H1 (cell line): ENCODE results near the gene RNPS1. TPM values are rescaled to one million over a fixed set of nuclear protein-coding genes. Genes with fewer than 3 reads are reported as not detected.
A peak's percentile ranks its signal among the peaks of the same experiment; 100 is the strongest.

Experiments
- CTCF ChIA-PET: fragments of 300-600 bp; sonication (Branson Sonifier 250); formaldehyde crosslinking; loops from one replicate; lab custom pipeline; 2021; ENCODE audit not compliant: partially characterized antibody; lab: Charles Lee
- POLR2A ChIA-PET: fragments of 300-600 bp; sonication (Branson Sonifier 250); formaldehyde crosslinking; loops from one replicate; lab custom pipeline; 2021; ENCODE audit warnings: inconsistent platforms; ENCODE audit not compliant: partially characterized antibody; lab: Charles Lee
- DNase-seq, 2 experiments: peaks; one replicate each; pipeline versions ENCODE4 v3.0.0 to v3.0.0-alpha.2; 2010 to 2022; ENCODE audit warnings: low spot score in 2 of 2, low read depth in 1 of 2, mixed read lengths in 1 of 2
- FAIRE-seq: peaks from 2 replicates; lab custom pipeline; 2011; peaks lifted over from hg19 to GRCh38; lab: Jason Lieb, UNC
- H2AFZ ChIP-seq: 2 replicates; pipeline ENCODE4 v1.8.1; 2012; ENCODE audit warnings: low read length, inconsistent platforms
- H2AK5ac ChIP-seq: 2 replicates; pipeline ENCODE4 v1.6.1; 2013; ENCODE audit warnings: low read depth, low read length
- H2BK120ac ChIP-seq: replicated peaks from 2 replicates; pipeline ENCODE3; 2013; ENCODE audit warnings: low read depth, low read length, inconsistent platforms
- H2BK12ac ChIP-seq: 2 replicates; pipeline ENCODE4 v1.6.1; 2013; ENCODE audit warnings: low read depth, low read length
- H2BK15ac ChIP-seq: 2 replicates; pipeline ENCODE4 v1.6.1; 2013; ENCODE audit warnings: low read length
- H2BK20ac ChIP-seq: 2 replicates; pipeline ENCODE4 v1.6.1; 2013; ENCODE audit warnings: low read length
- H2BK5ac ChIP-seq: 2 replicates; pipeline ENCODE4 v1.6.1; 2013; ENCODE audit warnings: low read depth, low read length
- H3K14ac ChIP-seq: 2 replicates; pipeline ENCODE4 v1.6.1; 2013; ENCODE audit warnings: inconsistent platforms; ENCODE audit not compliant: insufficient read length
- H3K18ac ChIP-seq: 2 replicates; pipeline ENCODE4 v1.6.1; 2013; ENCODE audit warnings: low read length; ENCODE audit errors: extremely low read depth
- H3K23ac ChIP-seq: 2 replicates; pipeline ENCODE4 v1.6.1; 2013; ENCODE audit warnings: inconsistent platforms; ENCODE audit not compliant: insufficient read length
- H3K23me2 ChIP-seq: 2 replicates; pipeline ENCODE4 v1.6.1; 2013; ENCODE audit warnings: low read depth, low read length
- H3K27ac ChIP-seq: 2 replicates; pipeline ENCODE4 v1.6.1; 2011; ENCODE audit warnings: low read depth, low read length, inconsistent platforms
- H3K27me3 ChIP-seq, 4 experiments: replicated peaks in 1 of 4; 1 replicate in 1 of 4; 2 replicates in 3 of 4; pipeline versions ENCODE4 v1.6.1 to v1.8.1; 2011 to 2013; ENCODE audit warnings: low read length in 3 of 4, mild to moderate bottlenecking in 3 of 4, inconsistent platforms in 2 of 4, mixed read lengths in 2 of 4, moderate library complexity in 1 of 4; ENCODE audit not compliant: control insufficient read depth in 3 of 4, insufficient read depth in 3 of 4; ENCODE audit errors: extremely low read depth in 1 of 4
- H3K36me3 ChIP-seq, 4 experiments: 2 replicates each; pipeline versions ENCODE4 v1.6.1 to v1.8.1; 2011 to 2013; ENCODE audit warnings: mild to moderate bottlenecking in 4 of 4, low read length in 3 of 4, moderate library complexity in 2 of 4, control low read depth in 1 of 4, inconsistent platforms in 1 of 4; ENCODE audit not compliant: insufficient read depth in 4 of 4, control insufficient read depth in 2 of 4
- H3K4ac ChIP-seq: replicated peaks from 2 replicates; pipeline ENCODE3; 2013; ENCODE audit warnings: low read length, low read depth, mixed read lengths, inconsistent platforms; ENCODE audit not compliant: insufficient read length
- H3K4me1 ChIP-seq, 4 experiments: replicated peaks in 1 of 4; 1 replicate in 1 of 4; 2 replicates in 3 of 4; pipeline versions ENCODE4 v1.6.1 to v1.8.1; 2011 to 2013; ENCODE audit warnings: low read length in 3 of 4, inconsistent platforms in 2 of 4, mixed read lengths in 1 of 4; ENCODE audit not compliant: insufficient read depth in 4 of 4, control insufficient read depth in 3 of 4
- H3K4me2 ChIP-seq, 2 experiments: 2 replicates each; pipeline versions ENCODE4 v1.6.1 to v1.8.1; 2011 to 2013; ENCODE audit warnings: low read depth in 2 of 2, low read length in 2 of 2, control low read depth in 1 of 2, inconsistent platforms in 1 of 2, mild to moderate bottlenecking in 1 of 2; ENCODE audit not compliant: insufficient read depth in 1 of 2
- H3K4me3 ChIP-seq, 4 experiments: fragments of 200-600, 300-600 bp in 1 of 4; sonication (generic), shearing (Covaris generic), sonication (Bioruptor Twin) in 1 of 4; 2 replicates each; pipeline versions ENCODE4 v1.5.1 to v1.8.1; 2011 to 2016; ENCODE audit warnings: low read length in 4 of 4, low read depth in 3 of 4, control low read depth in 2 of 4, inconsistent platforms in 2 of 4, mild to moderate bottlenecking in 2 of 4, mixed read lengths in 1 of 4, moderate library complexity in 1 of 4; ENCODE audit not compliant: insufficient read depth in 2 of 4; ENCODE audit errors: extremely low read depth in 1 of 4
- H3K56ac ChIP-seq: replicated peaks from 2 replicates; pipeline ENCODE3; 2013; ENCODE audit warnings: low read depth, mild to moderate bottlenecking, mixed read lengths, low read length, inconsistent platforms; ENCODE audit not compliant: insufficient read length
- H3K79me1 ChIP-seq: 2 replicates; pipeline ENCODE4 v1.6.1; 2013; ENCODE audit warnings: low read depth, low read length, control low read depth
- H3K79me2 ChIP-seq, 2 experiments: 2 replicates each; pipeline versions ENCODE4 v1.6.1 to v1.8.1; 2012 to 2013; ENCODE audit warnings: low read length in 2 of 2, mild to moderate bottlenecking in 2 of 2, inconsistent platforms in 1 of 2; ENCODE audit not compliant: insufficient read depth in 2 of 2, control insufficient read depth in 1 of 2
- H3K9ac ChIP-seq, 4 experiments: replicated peaks in 1 of 4; 1 replicate in 1 of 4; 2 replicates in 3 of 4; pipeline versions ENCODE4 v1.6.1 to v1.8.1; 2011 to 2013; ENCODE audit warnings: low read depth in 3 of 4, low read length in 3 of 4, control low read depth in 2 of 4, mild to moderate bottlenecking in 2 of 4, moderate library complexity in 2 of 4, inconsistent platforms in 1 of 4; ENCODE audit errors: extremely low read depth in 1 of 4
- H3K9me3 ChIP-seq, 2 experiments: 2 replicates each; pipeline versions ENCODE4 v1.6.1 to v1.8.1; 2012 to 2013; ENCODE audit warnings: mild to moderate bottlenecking in 2 of 2, moderate library complexity in 2 of 2, control low read depth in 1 of 2, inconsistent platforms in 1 of 2, low read depth in 1 of 2, low read length in 1 of 2, mixed read lengths in 1 of 2; ENCODE audit not compliant: insufficient read depth in 2 of 2
- H4K20me1 ChIP-seq, 2 experiments: replicated peaks in 1 of 2; 2 replicates each; pipeline versions ENCODE3 to v1.8.1; 2011 to 2013; ENCODE audit warnings: inconsistent platforms in 2 of 2, low read length in 2 of 2, mild to moderate bottlenecking in 1 of 2; ENCODE audit not compliant: insufficient read depth in 2 of 2, control insufficient read depth in 1 of 2
- H4K5ac ChIP-seq: 2 replicates; pipeline ENCODE4 v1.6.1; 2013; ENCODE audit warnings: low read length, low read depth, mixed read lengths, inconsistent platforms; ENCODE audit not compliant: insufficient read length
- H4K8ac ChIP-seq: 2 replicates; pipeline ENCODE4 v1.8.0; 2013; ENCODE audit warnings: mild to moderate bottlenecking, moderate library complexity, low read length, inconsistent platforms; ENCODE audit not compliant: insufficient read depth; ENCODE audit errors: extremely low read depth
- H4K91ac ChIP-seq: replicated peaks from 2 replicates; pipeline ENCODE3; 2013; ENCODE audit warnings: low read length, mixed read lengths, inconsistent platforms; ENCODE audit not compliant: insufficient read length
- CTBP2 ChIP-seq: IDR thresholded peaks from 2 replicates; pipeline ENCODE4 v1.7.0; 2011; ENCODE audit warnings: borderline replicate concordance, mild to moderate bottlenecking, moderate library complexity, mixed read lengths, low read length; ENCODE audit not compliant: insufficient read depth, insufficient read length
- FOSL1 ChIP-seq: IDR thresholded peaks from 2 replicates; pipeline ENCODE4 v1.6.1; 2011; ENCODE audit warnings: mild to moderate bottlenecking, low read depth, low read length, moderate library complexity; ENCODE audit not compliant: insufficient read depth
- JUND ChIP-seq: IDR thresholded peaks from 2 replicates; pipeline ENCODE4 v1.6.1; 2011; ENCODE audit warnings: mild to moderate bottlenecking, improper control_type of control experiment, low read length
- RAD21 ChIP-seq, 2 experiments: IDR thresholded peaks in 1 of 2; conservative IDR thresholded peaks in 1 of 2; 2 replicates each; pipeline ENCODE4 v1.6.1; 2011; ENCODE audit warnings: low read depth in 2 of 2, low read length in 2 of 2, improper control_type of control experiment in 1 of 2, inconsistent platforms in 1 of 2, mild to moderate bottlenecking in 1 of 2, moderate library complexity in 1 of 2
- SAP30 ChIP-seq: fragments of 300-600 bp; sonication (generic); IDR thresholded peaks from 2 replicates; pipeline ENCODE4 v1.7.1; 2012; ENCODE audit warnings: low read length, moderate library complexity, mild to moderate bottlenecking, inconsistent platforms; ENCODE audit not compliant: insufficient read depth, insufficient replicate concordance
- SIN3A ChIP-seq, 2 experiments: IDR thresholded peaks in 1 of 2; conservative IDR thresholded peaks in 1 of 2; 2 replicates each; pipeline ENCODE4 v1.6.1; 2011 to 2012; ENCODE audit warnings: low read length in 2 of 2, improper control_type of control experiment in 1 of 2, low read depth in 1 of 2, mild to moderate bottlenecking in 1 of 2
- SP4 ChIP-seq: IDR thresholded peaks from 2 replicates; pipeline ENCODE4 v1.6.1; 2012; ENCODE audit warnings: low read length, inconsistent platforms
- YY1 ChIP-seq: IDR thresholded peaks from 2 replicates; pipeline ENCODE4 v1.6.1; 2011; ENCODE audit warnings: low read depth, mild to moderate bottlenecking, low read length
- WGBS, 2 experiments: shearing (Covaris generic) in 1 of 2; methylation state at CpG; one replicate each; pipeline versions ENCODE4 v1.1.6 to v1.1.7; 2013 to 2015; ENCODE audit warnings: low lambda C conversion rate in 2 of 2, mixed read lengths in 2 of 2, inconsistent platforms in 1 of 2, low coverage in 1 of 2, missing lambda C conversion rate in 1 of 2; ENCODE audit not compliant: insufficient replicate concordance in 2 of 2, insufficient coverage in 1 of 2, insufficient read length in 1 of 2; ENCODE audit errors: extremely low coverage in 1 of 2, missing lambda C conversion rate in 1 of 2; 5-methylcytosine and 5-hydroxymethylcytosine counted together
- polyA plus RNA-seq, 7 experiments: library from polyadenylated mRNA; depleted of rRNA in 3 of 7; stranded (reverse) in 5 of 7; unstranded in 2 of 7; fragments of >200 nt in 5 of 7; fragments of 200-250 nt in 2 of 7; gene quantifications; 1 replicate in 5 of 7; 2 replicates in 1 of 7; 4 replicates in 1 of 7; pipeline versions ENCODE4 v1.2.1 to v1.2.3, GENCODE V29; 2011 to 2013; ENCODE audit warnings: missing spikeins in 2 of 7, mixed read lengths in 2 of 7
- total RNA-seq: library from RNA; stranded (reverse); fragmentation: NEBNext Ultra II Directional; extraction: Animal tissue kit (Norgen Biotek cat#: 25700); gene quantifications from 2 replicates; pipeline ENCODE4 v1.2.1, GENCODE V29; 2021

The RNPS1 gene
- total and polyA plus RNA-seq, 2 of the 8 experiments (the other 6 are each of a cell fraction or from before 2014, with no cell fraction given) = 330 to 350 TPM

DNA sequence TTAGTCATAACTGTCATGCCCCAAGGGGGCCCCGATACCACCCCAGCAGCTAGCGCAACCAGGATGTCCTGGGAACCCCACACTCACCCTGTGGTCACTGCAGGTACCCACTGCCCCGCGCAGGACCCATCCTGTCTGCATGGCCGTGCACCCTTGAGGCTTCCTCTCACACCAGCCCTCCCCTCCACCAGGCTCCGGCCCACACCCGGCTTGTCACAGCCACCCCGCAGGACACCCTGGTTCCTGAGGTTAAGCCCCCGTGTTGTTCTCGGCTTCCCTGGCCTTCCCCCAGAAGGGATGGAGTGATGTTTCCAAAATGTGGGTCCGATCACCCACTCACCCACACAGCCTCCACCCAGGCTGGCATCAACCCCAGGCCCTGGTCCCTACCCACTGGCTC is 24.1 kb downstream of the RNPS1 start:
- ChIA-PET CTCF (interaction anchor here (1.1 to 2.1 kb wide), 3 partner anchors 8 to 257 kb away, joined by 4 to 10 read pairs (median 9); partner anchors contain the start of gene DNASE1L2), POLR2A (interaction anchor here (1.9 to 8.6 kb wide), 2 partner anchors 10 to 12 kb away, joined by 5 to 181 read pairs; partner anchors contain the start of gene ECI1)
- no peak overlapping the region for H2BK120ac ChIP-seq
- no peaks in the 10 kb centered on the region for H3K23me2 ChIP-seq
- FAIRE-seq = no peak
- H3K36me3 ChIP-seq = peaks cover 18 to 41% (median 32%) of the 10 kb centered on the region in 4 experiments
- H2BK12ac ChIP-seq = no peak overlapping the region
- no peak overlapping the region for H3K56ac ChIP-seq
- no peaks in the 10 kb centered on the region; a peak in 1 of 7 replicates for H3K4me1 ChIP-seq
- H4K5ac ChIP-seq = no peak overlapping the region
- H2BK5ac ChIP-seq = no peak overlapping the region
- H3K4me3 ChIP-seq = no peak overlapping the region
- no peak overlapping the region for H3K4me2 ChIP-seq
- WGBS, 2 experiments = 90% methylated on average over 11 of the region's 11 CpGs; no CpG with 5 or more reads in 1 of the 2 experiments
- no peak overlapping the region for H4K91ac ChIP-seq
- peaks cover 4 to 19% of the 10 kb centered on the region in 2 experiments for H4K20me1 ChIP-seq
- 0 out of 2 replicates have a peak overlapping the region, but pooled peaks have one; percentile 77 for H4K8ac ChIP-seq
- no peaks in the 10 kb centered on the region; the same call in 1 of the 2 replicates for H3K79me1 ChIP-seq
- H2BK20ac ChIP-seq = no peak overlapping the region
- H2AFZ ChIP-seq = no peak overlapping the region
- H3K9ac ChIP-seq = no peak overlapping the region
- H3K23ac ChIP-seq = no peak overlapping the region
- DNase-seq = no peak
- H3K14ac ChIP-seq = no peak overlapping the region
- no peaks in the 10 kb centered on the region for H3K27me3 ChIP-seq
- no peak overlapping the region for H2BK15ac ChIP-seq
- peaks cover 0 to 5% of the 10 kb centered on the region in 2 experiments; a peak in 2 of 4 replicates for H3K79me2 ChIP-seq
- H3K18ac ChIP-seq = no peak overlapping the region
- no peaks in the 10 kb centered on the region for H3K9me3 ChIP-seq
- H2AK5ac ChIP-seq = no peak overlapping the region
- no peak overlapping the region for H3K4ac ChIP-seq
- no peak overlapping the region for H3K27ac ChIP-seq
- TF ChIP-seq RAD21 (IDR thresholded peaks at IDR 0.05 in 1 of 2, conservative IDR thresholded peaks at IDR 0.05 in 1 of 2; ENCODE audit: low read depth in 2 of 2, low read length in 2 of 2) (no peak), SAP30 (no peak), CTBP2 (no peak), JUND (no peak), FOSL1 (no peak), SIN3A (conservative IDR thresholded peaks at IDR 0.05 in 1 of 2, IDR thresholded peaks at IDR 0.05 in 1 of 2; ENCODE audit: low read depth in 1 of 2, low read length in 2 of 2) (no peak), SP4 (no peak), YY1 (no peak)
